HCT116 (cell line): Measurements from ENCODE around the gene SLC25A51. TPM values are rescaled to one million over a fixed set of nuclear protein-coding genes. Genes with fewer than 3 reads are reported as not detected.

ENCODE experiments used
- ATAC-seq: fragments of 200-7000 bp; cut with Tn5 transposase; 2 replicates; pipeline ENCODE4 v1.9.1; 2020; ENCODE audit warnings: mild to moderate bottlenecking, moderate library complexity
- BruUV-seq: library from RNA; stranded (reverse); fragments of 400-500 nt; replicated peaks from 2 replicates; lab custom pipeline; 2021; lab: Mats Ljungman, UMichigan
- CTCF ChIA-PET: fragments of 300-600 bp; sonication (Branson Sonifier 250); formaldehyde crosslinking; loops from one replicate; lab custom pipeline; 2021; ENCODE audit warnings: antibody characterized with exemption; lab: Charles Lee
- POLR2A ChIA-PET: fragments of 300-600, 350-600 bp; sonication (Branson Sonifier 250); formaldehyde crosslinking; loops from one replicate; lab custom pipeline; 2021; ENCODE audit warnings: antibody characterized with exemption; lab: Charles Lee
- RAD21 ChIA-PET, 2 experiments: fragments of 300-600 bp; sonication (Branson Sonifier 250); formaldehyde crosslinking; loops; one replicate each; lab custom pipeline; 2023; ENCODE audit warnings: low total read pairs in 2 of 2; ENCODE audit not compliant: uncharacterized antibody in 2 of 2, unreplicated experiment in 2 of 2, low non-redundant PET in 1 of 2; lab: Charles Lee
- DNase-seq: peaks from one replicate; pipeline ENCODE4 v3.0.0-alpha.2; 2010; ENCODE audit warnings: low read depth, low spot score
- H2AFZ ChIP-seq: fragments of 200-600 bp; shearing (Covaris generic), sonication (generic); 2 replicates; pipeline ENCODE4 v1.6.1; 2017; ENCODE audit warnings: low read depth, mixed run types, mixed read lengths, antibody characterized with exemption, low read length; ENCODE audit not compliant: poor library complexity, severe bottlenecking
- H3K27ac ChIP-seq: 2 replicates; pipeline ENCODE4 v1.5.1; 2012; ENCODE audit warnings: low read depth, low read length
- H3K27me3 ChIP-seq: fragments of 200-600 bp; sonication (generic); 2 replicates; pipeline ENCODE4 v1.6.1; 2016; ENCODE audit warnings: mixed run types, low read length, mixed read lengths; ENCODE audit not compliant: insufficient read depth
- H3K36me3 ChIP-seq, 2 experiments: fragments of 200-500 bp in 1 of 2; fragments of 200-600 bp in 1 of 2; sonication (Bioruptor generic) in 1 of 2; sonication (generic) in 1 of 2; 2 replicates each; pipeline versions ENCODE4 v1.5.1 to v1.6.1; 2014 to 2016; ENCODE audit warnings: low read length in 2 of 2, inconsistent platforms in 1 of 2, mixed read lengths in 1 of 2, mixed run types in 1 of 2; ENCODE audit not compliant: insufficient read depth in 2 of 2, control insufficient read depth in 1 of 2
- H3K4me1 ChIP-seq, 2 experiments: fragments of 200-600 bp in 1 of 2; sonication (generic) in 1 of 2; 2 replicates each; pipeline versions ENCODE4 v1.5.1 to v1.6.1; 2012 to 2017; ENCODE audit warnings: low read length in 2 of 2, inconsistent platforms in 1 of 2, mild to moderate bottlenecking in 1 of 2, mixed read lengths in 1 of 2, mixed run types in 1 of 2, moderate library complexity in 1 of 2; ENCODE audit not compliant: insufficient read depth in 2 of 2, control insufficient read depth in 1 of 2
- H3K4me2 ChIP-seq: fragments of 200-600 bp; sonication (generic); 2 replicates; pipeline ENCODE4 v1.6.1; 2017; ENCODE audit warnings: mixed run types, low read length, mixed read lengths
- H3K4me3 ChIP-seq, 2 experiments: fragments of 200-600 bp in 1 of 2; sonication (generic) in 1 of 2; replicated peaks in 1 of 2; 2 replicates each; pipeline ENCODE4 v1.5.1; 2011 to 2016; ENCODE audit warnings: low read length in 2 of 2, control low read depth in 1 of 2, low read depth in 1 of 2, mild to moderate bottlenecking in 1 of 2, mixed read lengths in 1 of 2, mixed run types in 1 of 2
- H3K79me2 ChIP-seq: fragments of 200-600 bp; sonication (generic); 2 replicates; pipeline ENCODE4 v1.6.1; 2017; ENCODE audit warnings: mild to moderate bottlenecking, mixed run types, low read length, moderate library complexity, mixed read lengths; ENCODE audit not compliant: insufficient read depth
- H3K9ac ChIP-seq: fragments of 200-600 bp; sonication (generic); 2 replicates; pipeline ENCODE4 v1.6.1; 2016; ENCODE audit warnings: low read length, mixed read lengths
- H3K9me2 ChIP-seq: fragments of 200-600 bp; sonication (generic), shearing (Covaris generic); 2 replicates; pipeline ENCODE4 v1.6.1; 2017; ENCODE audit warnings: mixed run types, mild to moderate bottlenecking, moderate library complexity; ENCODE audit not compliant: insufficient read depth
- H3K9me3 ChIP-seq, 2 experiments: fragments of 200-500 bp in 1 of 2; fragments of 200-600 bp in 1 of 2; sonication (Bioruptor generic) in 1 of 2; sonication (generic) in 1 of 2; 2 replicates each; pipeline ENCODE4 v1.6.1; 2014 to 2017; ENCODE audit warnings: low read length in 2 of 2, mixed read lengths in 2 of 2, inconsistent platforms in 1 of 2, low read depth in 1 of 2, mild to moderate bottlenecking in 1 of 2, mixed run types in 1 of 2, moderate library complexity in 1 of 2; ENCODE audit not compliant: control insufficient read depth in 1 of 2, insufficient read depth in 1 of 2
- H4K20me1 ChIP-seq: fragments of 200-600 bp; sonication (generic), shearing (Covaris generic); 2 replicates; pipeline ENCODE4 v1.6.1; 2017; ENCODE audit warnings: mixed run types, mild to moderate bottlenecking, moderate library complexity; ENCODE audit not compliant: insufficient read depth
- ATF3 ChIP-seq: IDR thresholded peaks from 2 replicates; pipeline ENCODE4 v1.6.1; 2012
- CBX3 ChIP-seq: IDR thresholded peaks from 2 replicates; pipeline ENCODE4 v1.6.1; 2012; ENCODE audit warnings: low read depth
- CEBPB ChIP-seq: IDR thresholded peaks from 2 replicates; pipeline ENCODE4 v1.6.1; 2012; ENCODE audit warnings: low read depth
- CTCF ChIP-seq, 3 experiments: fragments of 200-600 bp in 1 of 3; sonication (generic) in 1 of 3; IDR thresholded peaks in 2 of 3; conservative IDR thresholded peaks in 1 of 3; 2 replicates each; pipeline ENCODE4 v1.5.1; 2012 to 2017; ENCODE audit warnings: low read depth in 2 of 3, low read length in 2 of 3, antibody characterized with exemption in 1 of 3, borderline replicate concordance in 1 of 3, control low read depth in 1 of 3, mild to moderate bottlenecking in 1 of 3, mixed read lengths in 1 of 3, mixed run types in 1 of 3, moderate library complexity in 1 of 3; ENCODE audit not compliant: insufficient read depth in 1 of 3
- EGR1 ChIP-seq: IDR thresholded peaks from 2 replicates; pipeline ENCODE4 v1.6.1; 2012; ENCODE audit warnings: low read depth
- ELF1 ChIP-seq: IDR thresholded peaks from 2 replicates; pipeline ENCODE4 v1.6.1; 2012; ENCODE audit warnings: low read depth, borderline replicate concordance
- EZH2 ChIP-seq: fragments of 200-600 bp; sonication (generic); IDR thresholded peaks from 2 replicates; pipeline ENCODE4 v1.6.1; 2017; ENCODE audit warnings: antibody characterized with exemption, mixed run types
- POLR2A ChIP-seq: IDR thresholded peaks from 2 replicates; pipeline ENCODE4 v1.7.0; 2011; ENCODE audit warnings: borderline replicate concordance; ENCODE audit not compliant: insufficient read depth, insufficient read length; ENCODE audit errors: extremely low read depth
- RAD21 ChIP-seq: IDR thresholded peaks from 2 replicates; pipeline ENCODE4 v1.6.1; 2012; ENCODE audit warnings: low read depth, mild to moderate bottlenecking
- SP1 ChIP-seq: IDR thresholded peaks from 2 replicates; pipeline ENCODE4 v1.6.1; 2012; ENCODE audit warnings: low read depth
- SRF ChIP-seq: IDR thresholded peaks from 2 replicates; pipeline ENCODE4 v1.6.1; 2012; ENCODE audit warnings: low read depth
- YY1 ChIP-seq: IDR thresholded peaks from 2 replicates; pipeline ENCODE4 v1.6.1; 2011; ENCODE audit warnings: low read length, low read depth, moderate library complexity, mild to moderate bottlenecking; ENCODE audit not compliant: insufficient replicate concordance; ENCODE audit errors: extremely low read depth
- ZBTB33 ChIP-seq: IDR thresholded peaks from 2 replicates; pipeline ENCODE4 v1.6.1; 2011; ENCODE audit warnings: mild to moderate bottlenecking, low read length, moderate library complexity; ENCODE audit not compliant: insufficient replicate concordance; ENCODE audit errors: extremely low read depth
- ZFX ChIP-seq: fragments of 450-650 bp; IDR thresholded peaks from 2 replicates; pipeline ENCODE4 v1.6.1; 2017
- intact Hi-C: fragments of 100-400 bp; cut with micrococcal nuclease; formaldehyde crosslinking; loops from 2 replicates; pipeline ENCODE4 v1.10.0; 2022
- total RNA-seq: library from RNA; stranded (reverse); gene quantifications from one replicate; pipeline ENCODE4 v1.2.1, GENCODE V29; 2021; ENCODE audit not compliant: unreplicated experiment

SLC25A51 gene
- total RNA-seq, 1 experiment from 2014 or later = 27.3 TPM

GRCh38 chr9:37917313-37917731 is 13.4 kb upstream of the SLC25A51 start:
- no peaks in the 10 kb centered on the region for H3K9me2 ChIP-seq
- no peaks in the 10 kb centered on the region for H3K9me3 ChIP-seq
- BruUV-seq = no TSS peak
- no peaks in the 10 kb centered on the region for H4K20me1 ChIP-seq
- peaks cover 7 to 23% of the 10 kb centered on the region in 2 experiments; a peak in 3 of 4 replicates for H3K36me3 ChIP-seq
- no peak for TF ChIP-seq ATF3
- TF ChIP-seq EGR1 = no peak
- no peak for TF ChIP-seq YY1
- no peak for TF ChIP-seq CBX3
- TF ChIP-seq POLR2A = no peak
- TF ChIP-seq CTCF (IDR thresholded peaks at IDR 0.05 in 2 of 3, conservative IDR thresholded peaks at IDR 0.05 in 1 of 3; ENCODE audit: borderline replicate concordance in 1 of 3, insufficient read depth in 1 of 3, low read depth in 2 of 3, low read length in 2 of 3) = no peak
- no peak for TF ChIP-seq RAD21
- no peak for TF ChIP-seq SP1
- TF ChIP-seq SRF = no peak
- no peak for TF ChIP-seq CEBPB
- TF ChIP-seq ZBTB33 = no peak
- TF ChIP-seq ELF1 = no peak
- no peak for TF ChIP-seq EZH2
- TF ChIP-seq ZFX = no peak
- no peak overlapping the region for H2AFZ ChIP-seq
- H3K9ac ChIP-seq = no peak overlapping the region
- intact Hi-C loops = loop anchor here (5.0 kb wide), 1 partner anchor 50 kb away; no protein-coding TSS in a partner anchor
- no peaks in the 10 kb centered on the region for H3K27me3 ChIP-seq
- ChIA-PET CTCF (interaction anchor here (1.3 kb wide), 1 partner anchor 346 kb away, joined by 5 read pairs; no protein-coding TSS in a partner anchor), POLR2A (no interaction called here), RAD21 (interaction anchor here in 1 of 2 experiments (0.6 kb wide), 1 partner anchor 435 kb away, joined by 3 read pairs; no protein-coding TSS in a partner anchor)
- DNase-seq (no peak), ATAC-seq (no peak)
- H3K4me2 ChIP-seq = no peak overlapping the region
- no peak overlapping the region for H3K27ac ChIP-seq
- no peak overlapping the region for H3K4me3 ChIP-seq
- H3K79me2 ChIP-seq = no peaks in the 10 kb centered on the region
- H3K4me1 ChIP-seq = peaks cover 0 to 5% of the 10 kb centered on the region in 2 experiments; a peak in 1 of 4 replicates
